Ammon's horn (tissue), 1 donor: ENCODE data around the gene GGTLC3.
"Not testable (repeated sequence)": the region's sequence is repeated elsewhere in the genome, so short reads cannot be mapped to it uniquely, and the experiment has no call there.

ENCODE experiments used
- DNase-seq: peaks from one replicate; pipeline ENCODE4 v3.0.0-alpha.2; 2016; ENCODE audit warnings: low spot score

The GGTLC3 gene

DNA sequence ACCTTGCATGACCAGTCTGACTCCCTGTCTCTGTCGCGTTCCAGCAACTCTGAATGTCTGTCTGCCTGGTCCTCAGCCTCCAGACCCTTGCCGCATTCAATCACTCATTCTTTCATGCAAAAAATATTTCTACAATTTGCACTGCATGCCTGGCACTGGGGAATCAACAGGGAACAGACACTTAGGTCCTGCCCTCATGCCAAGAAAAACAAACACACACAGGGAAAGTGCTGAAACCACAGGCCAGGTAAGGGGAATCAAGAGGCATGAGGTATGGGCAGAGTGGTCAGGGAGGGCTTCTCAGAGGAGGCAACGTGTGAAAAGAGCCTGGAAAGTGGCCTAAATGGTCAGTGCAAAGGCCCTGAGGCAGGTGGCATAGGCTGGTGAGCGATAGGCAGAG lies at the start of gene GGTLC3:
Gene GGTLC3 (minus strand): TSS at position 101 of the 400 bp plus-strand sequence. CDS start 264 bp downstream, outside the sequence.
- not testable (repeated sequence) for DNase-seq

DNA sequence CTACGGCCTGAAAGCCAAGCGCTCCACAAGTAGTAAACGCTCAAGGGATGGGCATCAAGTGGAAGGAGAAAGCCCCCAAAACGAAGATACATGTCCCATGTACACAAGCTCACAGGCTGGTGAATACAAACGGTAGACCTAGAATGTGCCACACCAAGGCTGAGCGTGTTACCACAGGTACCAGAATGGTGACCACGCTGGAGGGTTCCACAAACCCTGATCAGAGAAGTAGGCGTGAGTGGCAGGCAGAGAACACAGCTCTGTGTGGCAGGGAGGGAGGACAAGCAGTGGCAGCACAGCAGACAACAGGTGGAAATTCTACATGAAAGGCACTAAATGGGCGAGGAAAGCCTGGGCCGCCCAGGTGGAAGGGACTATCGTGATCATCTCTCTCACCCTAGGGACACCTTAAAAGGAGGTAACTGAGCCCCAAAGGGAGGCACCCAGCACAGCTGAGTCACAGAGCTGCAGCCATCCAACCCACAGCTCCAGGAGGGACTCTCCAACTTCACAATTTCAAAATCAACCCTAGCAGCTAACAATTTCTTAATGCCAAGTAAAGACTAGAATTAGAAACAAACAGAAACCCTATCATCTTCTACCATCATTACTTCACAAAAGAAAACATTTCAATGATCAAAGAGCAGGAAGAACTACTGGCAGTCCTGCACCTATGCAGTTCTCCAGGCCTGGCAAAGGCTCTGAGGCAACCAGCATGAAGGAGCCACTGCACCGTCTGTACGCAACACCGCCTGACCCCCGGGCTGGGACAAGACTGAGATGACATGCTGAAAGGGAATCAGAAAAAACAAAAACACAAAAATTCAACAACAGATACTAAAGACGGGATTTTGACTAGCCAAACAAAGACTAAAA lies 42.4 kb upstream of the GGTLC3 start:
- not testable (repeated sequence) for DNase-seq

DNA sequence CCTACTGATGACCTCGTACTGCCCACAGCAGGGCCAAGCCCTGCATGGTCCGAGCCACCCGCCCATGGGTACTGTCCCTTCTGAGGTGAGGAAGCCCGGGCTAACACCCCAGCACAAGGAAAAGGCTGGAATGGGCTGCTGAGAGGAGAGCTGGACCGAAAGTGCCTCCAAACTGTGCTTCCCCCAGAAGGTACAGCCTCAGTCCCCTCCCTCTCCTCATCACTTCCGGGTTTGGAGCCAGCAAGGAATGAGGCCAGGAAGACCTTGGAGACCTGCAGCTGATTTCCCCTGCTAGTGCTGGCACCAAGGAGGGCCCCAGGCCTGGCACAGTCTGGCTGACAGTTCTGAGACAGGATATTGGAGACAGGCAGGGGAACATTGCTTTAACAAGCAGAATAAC lies 41.0 kb upstream of the GGTLC3 start:
- DNase-seq: not testable (repeated sequence)

DNA sequence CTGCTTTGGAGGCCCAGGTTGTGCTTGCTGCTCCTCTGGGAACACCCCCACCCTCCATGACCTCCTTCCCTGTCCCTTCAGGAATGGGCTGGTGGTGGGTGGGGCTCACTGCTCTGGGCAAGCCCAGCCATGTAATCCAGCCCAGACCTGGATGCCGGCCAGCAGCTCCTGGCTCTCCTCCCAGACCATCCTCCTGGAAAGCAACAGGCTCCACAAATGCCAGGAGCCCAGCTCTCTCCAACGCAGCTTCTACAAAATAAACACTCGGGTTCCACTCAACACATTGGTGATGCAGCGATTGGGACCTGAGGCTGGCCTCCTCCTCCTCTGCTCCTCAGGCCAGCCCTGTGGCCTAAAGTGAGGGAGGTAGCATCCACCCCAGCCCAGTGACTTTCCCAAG lies 40.6 kb upstream of the GGTLC3 start:
- DNase-seq: not testable (repeated sequence)

- DNase-seq: not testable (repeated sequence)
Observed at GRCh38 chr22:18554280-18555256, 36.6 kb upstream of the GGTLC3 start.

DNA sequence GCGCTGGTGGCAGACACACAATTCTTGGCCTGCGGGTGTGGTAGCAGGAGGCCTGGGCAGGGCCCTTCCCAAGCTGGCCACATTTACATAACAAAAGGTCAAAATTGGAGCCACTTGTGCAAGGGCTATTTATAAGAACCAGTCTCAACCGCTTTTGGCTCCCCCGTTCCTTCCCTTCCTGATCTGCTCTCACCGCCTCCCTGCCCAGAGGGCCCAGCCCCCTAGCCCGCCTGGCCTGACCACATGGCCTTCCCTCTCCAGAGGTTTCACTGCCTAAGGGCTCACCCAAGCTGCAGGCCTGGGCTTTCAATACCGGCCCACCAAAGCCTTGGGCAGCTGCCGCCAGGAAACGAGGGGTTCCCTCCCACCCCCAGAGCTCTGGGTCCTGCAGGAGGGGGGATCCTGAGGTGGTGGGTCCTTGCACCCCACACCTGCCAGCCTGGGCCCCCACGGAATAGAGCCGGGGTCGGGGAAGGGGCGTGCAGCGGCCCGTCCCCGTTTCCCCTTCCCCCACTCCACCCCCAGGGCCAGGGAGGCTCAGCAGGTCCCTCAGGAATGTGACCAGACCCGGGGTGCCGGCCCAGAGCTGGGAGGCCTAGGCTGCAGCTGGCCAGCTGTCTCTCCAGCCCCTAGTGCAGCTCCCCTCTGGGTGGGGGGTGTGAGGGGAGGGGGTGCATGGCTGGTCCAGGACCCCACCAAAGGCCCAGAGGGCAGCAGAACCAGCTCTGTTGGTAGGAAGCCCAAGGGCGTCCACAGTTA lies 35.1 kb upstream of the GGTLC3 start:
- not testable (repeated sequence) for DNase-seq

- not testable (repeated sequence) for DNase-seq
Observed at GRCh38 chr22:18551046-18551445, 33.1 kb upstream of the GGTLC3 start.

- DNase-seq: not testable (repeated sequence)
Observed at GRCh38 chr22:18549458-18550179, 31.7 kb upstream of the GGTLC3 start.

GRCh38 chr22:18544615-18545014 lies 26.7 kb upstream of the GGTLC3 start:
- not testable (repeated sequence) for DNase-seq

DNA sequence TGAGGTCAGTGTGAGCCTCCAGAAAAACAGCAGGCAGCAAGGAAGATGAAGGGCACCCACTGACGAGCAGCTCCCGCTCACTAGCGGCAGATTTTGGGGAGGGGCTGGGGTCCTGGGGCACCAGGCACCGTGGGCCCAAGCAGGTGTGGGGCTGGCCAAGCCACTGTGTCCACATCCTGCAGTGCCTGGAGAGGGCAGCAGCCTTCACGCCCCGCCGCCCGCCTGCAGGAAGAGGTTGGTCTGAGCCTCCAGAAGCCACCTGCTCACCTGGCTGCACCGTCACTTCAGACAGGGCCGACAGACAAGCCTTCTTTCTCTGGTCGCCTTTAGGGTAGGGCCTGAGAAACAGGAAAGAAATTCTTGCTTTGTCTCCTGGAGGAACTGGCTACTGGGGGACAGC lies 25.4 kb upstream of the GGTLC3 start:
- DNase-seq: not testable (repeated sequence)

GRCh38 chr22:18539994-18540393 lies 22.0 kb upstream of the GGTLC3 start:
- not testable (repeated sequence) for DNase-seq

DNA sequence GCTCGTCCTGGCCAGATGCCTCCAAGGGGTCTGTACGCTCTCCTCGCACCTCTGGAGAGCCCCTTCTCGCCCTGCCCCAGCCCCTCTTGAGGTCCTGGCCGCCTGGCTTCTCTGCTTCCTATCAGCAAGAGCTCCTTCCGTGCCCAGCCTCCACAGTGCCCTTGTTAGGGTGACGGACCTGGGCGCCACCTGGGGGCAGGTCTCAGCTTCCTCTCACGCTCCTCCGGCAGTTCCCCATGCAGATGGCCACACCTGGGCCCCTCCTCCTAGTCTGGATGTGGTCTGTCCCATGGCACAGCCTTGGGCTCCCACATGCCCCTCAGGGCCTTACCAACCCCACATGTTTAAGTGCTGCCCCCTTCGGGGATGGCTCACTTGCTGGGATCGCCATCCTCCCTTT lies 16.4 kb upstream of the GGTLC3 start:
- DNase-seq: not testable (repeated sequence)

GRCh38 chr22:18533633-18534032 lies 15.7 kb upstream of the GGTLC3 start:
- not testable (repeated sequence) for DNase-seq

GRCh38 chr22:18529416-18530145 lies 11.6 kb upstream of the GGTLC3 start:
- not testable (repeated sequence) for DNase-seq

DNA sequence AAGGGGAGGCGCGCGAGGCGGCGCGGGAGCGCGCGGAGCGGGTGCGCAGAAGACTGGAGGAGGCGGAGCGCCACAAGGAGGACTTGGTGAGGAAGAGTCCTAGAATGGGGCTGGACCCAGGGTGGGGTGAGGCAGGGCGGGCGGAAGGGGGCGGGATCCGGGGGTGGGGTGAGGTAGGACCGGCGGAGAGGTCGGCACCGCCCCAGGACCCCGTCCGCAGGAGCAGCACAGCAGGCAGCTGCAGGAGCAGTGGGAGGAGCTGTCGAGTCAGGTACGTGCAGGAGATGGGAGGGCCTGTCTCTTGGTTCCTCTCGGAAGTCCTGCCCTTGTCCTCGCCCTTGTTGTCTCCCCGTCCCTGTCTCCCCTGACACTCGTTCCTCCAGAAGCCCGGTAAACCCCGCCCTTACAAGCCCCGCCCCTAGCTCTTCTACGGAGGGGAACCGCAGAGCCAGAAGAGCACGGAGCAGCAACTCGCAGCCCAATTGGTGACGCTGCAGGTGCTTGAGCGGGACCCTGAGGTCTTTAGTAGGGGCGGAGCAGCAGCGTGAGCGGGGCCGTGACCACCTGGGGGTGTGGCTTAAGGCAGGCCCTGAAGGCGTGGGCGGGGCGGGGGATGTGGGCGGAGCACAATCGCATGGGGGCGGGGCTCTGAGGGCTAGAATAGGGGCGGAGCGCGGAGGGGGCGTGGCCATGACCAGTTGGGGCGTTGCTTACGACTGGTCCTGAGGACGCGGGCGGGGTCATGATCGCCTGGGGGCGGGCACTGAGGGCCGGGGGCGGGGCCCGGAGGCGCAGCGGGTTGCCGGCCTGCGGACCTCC lies 10.8 kb upstream of the GGTLC3 start:
- peak; percentile 52 for DNase-seq

DNA sequence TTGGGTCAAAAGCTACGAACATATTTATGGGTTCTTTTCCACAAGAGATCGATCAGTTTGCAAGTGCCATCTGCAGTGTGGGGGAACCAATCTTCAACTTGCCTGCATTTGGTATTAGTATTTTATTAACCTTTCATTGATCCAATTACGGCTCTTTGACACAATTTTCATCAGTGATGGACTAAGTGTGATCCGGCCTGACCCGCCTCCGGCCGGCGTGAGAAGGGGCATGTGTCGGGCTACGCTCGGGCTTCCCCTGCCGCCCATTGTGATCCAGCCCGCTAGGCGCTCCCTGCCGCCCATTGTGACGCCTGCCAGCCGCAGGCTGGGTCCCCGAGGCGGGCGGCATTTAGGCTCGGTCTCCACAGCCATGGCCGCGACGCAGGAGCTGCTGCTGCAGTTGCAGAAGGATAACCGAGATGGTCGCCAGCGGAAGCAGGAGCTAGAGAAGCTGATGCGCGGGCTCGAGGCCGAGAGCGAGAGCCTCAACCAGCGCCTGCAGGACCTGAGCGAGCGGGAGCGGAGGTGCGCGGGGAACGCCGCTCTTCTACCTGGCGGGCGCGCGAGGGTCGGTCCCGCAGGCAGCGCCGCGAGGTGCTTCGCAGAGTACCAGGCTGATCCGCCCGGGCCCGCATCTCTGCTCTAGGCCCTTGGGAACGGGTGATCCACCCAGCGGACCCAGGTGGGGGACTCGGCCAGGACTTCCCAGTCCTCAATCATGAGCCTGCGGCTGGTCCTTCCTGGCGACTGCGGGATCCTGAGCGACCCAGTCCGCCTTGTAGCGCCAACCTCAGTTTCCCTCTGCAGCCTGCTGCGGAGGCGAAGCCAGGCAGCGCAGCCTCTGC lies 10.0 kb upstream of the GGTLC3 start, which contains the start of gene TMEM191B:
Gene TMEM191B (plus strand): TSS at position 51 of the 845 bp plus-strand sequence. CDS start 179 bp downstream, at position 230.
- DNase-seq: not testable (repeated sequence)

DNA sequence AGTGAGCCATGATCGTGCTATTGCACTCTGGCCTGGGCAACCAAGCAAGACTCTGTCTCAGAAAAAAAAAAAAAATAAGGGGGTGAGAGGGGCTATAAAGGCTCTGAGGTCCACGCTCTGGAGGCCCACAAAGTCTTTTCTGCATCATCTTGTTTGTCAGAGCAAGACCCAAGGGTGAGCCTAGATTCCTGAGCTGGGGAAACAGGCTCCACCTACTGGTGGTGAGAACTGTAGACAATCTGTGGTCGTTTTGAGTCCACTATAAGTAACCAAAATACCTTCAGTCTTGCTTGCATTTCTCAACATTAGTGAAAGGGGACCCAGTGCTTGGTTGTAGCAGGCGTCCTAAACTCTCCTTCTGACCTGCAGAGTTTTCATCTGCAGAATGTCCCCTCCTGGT lies 5.4 kb upstream of the GGTLC3 start:
- DNase-seq: not testable (repeated sequence)

DNA sequence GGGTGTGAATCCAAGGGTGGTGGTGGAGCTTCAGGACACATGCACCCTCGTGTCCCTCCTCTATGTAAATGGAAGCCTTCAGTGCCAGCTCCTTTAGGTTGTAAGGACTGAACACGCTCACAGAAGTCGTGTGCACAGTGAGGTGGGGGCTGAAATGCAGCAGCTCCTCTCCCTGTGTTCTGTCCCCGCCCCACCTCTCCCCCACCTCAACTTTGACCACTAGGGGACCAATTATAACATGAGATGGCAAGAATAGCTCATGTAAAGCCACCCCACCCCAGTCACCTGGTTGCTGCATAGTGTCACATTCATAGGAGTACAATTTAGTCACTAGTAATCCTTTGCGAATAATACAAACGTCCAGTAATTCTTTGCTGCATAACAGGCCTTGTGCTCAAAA lies 4.8 kb upstream of the GGTLC3 start:
- not testable (repeated sequence) for DNase-seq
